Activated CD8-positive, alpha-beta T cell treated with anti-CD3 and anti-CD28 coated beads, Interleukin-2, amount 10 ng/mL, durations not matched to agents 7 days and 5 days (primary cell): ENCODE data around the gene PTGS1. TPM values are rescaled to one million over a fixed set of nuclear protein-coding genes. Genes with fewer than 3 reads are reported as not detected.
"Not testable (repeated sequence)": the region's sequence is repeated elsewhere in the genome, so short reads cannot be mapped to it uniquely, and the experiment has no call there.

Experiments used
- ATAC-seq: fragments of 150-1000 bp; cut with Tn5 transposase; one replicate; pipeline ENCODE4 v1.10.0; 2021; ENCODE audit warnings: moderate library complexity
- CTCF ChIA-PET: fragments of 350-600 bp; sonication (Branson Sonifier 250); formaldehyde crosslinking; loops from one replicate; lab custom pipeline; 2021; ENCODE audit warnings: antibody characterized with exemption; lab: Charles Lee
- POLR2A ChIA-PET: fragments of 350-600 bp; sonication (Branson Sonifier 250); formaldehyde crosslinking; loops from one replicate; lab custom pipeline; 2021; ENCODE audit warnings: antibody characterized with exemption; lab: Charles Lee
- DNase-seq: peaks from one replicate; pipeline ENCODE4 v3.0.0-alpha.2; 2020
- H3K27ac Mint-ChIP-seq: one replicate; pipeline ENCODE4 v1.8.0; 2021; ENCODE audit warnings: mild to moderate bottlenecking, mixed read lengths
- H3K27me3 Mint-ChIP-seq: one replicate; pipeline ENCODE4 v1.8.0; 2021; ENCODE audit warnings: low read depth, mixed read lengths
- H3K36me3 Mint-ChIP-seq: one replicate; pipeline ENCODE4 v1.8.0; 2021; ENCODE audit warnings: low read depth, mixed read lengths
- H3K4me1 Mint-ChIP-seq: one replicate; pipeline ENCODE4 v1.8.0; 2021; ENCODE audit warnings: low read depth, mixed read lengths
- H3K4me3 Mint-ChIP-seq: one replicate; pipeline ENCODE4 v1.8.0; 2021; ENCODE audit warnings: mild to moderate bottlenecking, mixed read lengths
- H3K9me3 Mint-ChIP-seq: one replicate; pipeline ENCODE4 v1.8.0; 2022; ENCODE audit warnings: mixed read lengths; ENCODE audit not compliant: insufficient read depth
- total RNA-seq, 2 experiments: library from RNA; stranded (reverse); gene quantifications; one replicate each; pipeline ENCODE4 v1.2.3, GENCODE V29; 2021

The PTGS1 gene
- total RNA-seq, 2 experiments from 2014 or later, result 0.26 to 0.37 TPM

- Mint-ChIP-seq H3K9me3 (no peaks in the 10 kb centered on the region), H3K27ac (peak overlapping the region; percentile 72), H3K4me3 (peak overlapping the region; percentile 69), H3K4me1 (peaks cover 28% of the 10 kb centered on the region), H3K36me3 (no peaks in the 10 kb centered on the region), H3K27me3 (peaks cover 13% of the 10 kb centered on the region)
- POLR2A ChIA-PET, result no interaction called here
- DNase-seq (peak; percentile 30), ATAC-seq (no peak)
- CTCF ChIA-PET, result interaction anchor here (0.7 to 6.9 kb wide), 6 partner anchors 20 to 250 kb away, joined by 3 to 241 read pairs (median 14); partner anchors contain the start of genes MRRF and RBM18
Observed at GRCh38 chr9:122347348-122348287, 23.2 kb upstream of the PTGS1 start.

DNA sequence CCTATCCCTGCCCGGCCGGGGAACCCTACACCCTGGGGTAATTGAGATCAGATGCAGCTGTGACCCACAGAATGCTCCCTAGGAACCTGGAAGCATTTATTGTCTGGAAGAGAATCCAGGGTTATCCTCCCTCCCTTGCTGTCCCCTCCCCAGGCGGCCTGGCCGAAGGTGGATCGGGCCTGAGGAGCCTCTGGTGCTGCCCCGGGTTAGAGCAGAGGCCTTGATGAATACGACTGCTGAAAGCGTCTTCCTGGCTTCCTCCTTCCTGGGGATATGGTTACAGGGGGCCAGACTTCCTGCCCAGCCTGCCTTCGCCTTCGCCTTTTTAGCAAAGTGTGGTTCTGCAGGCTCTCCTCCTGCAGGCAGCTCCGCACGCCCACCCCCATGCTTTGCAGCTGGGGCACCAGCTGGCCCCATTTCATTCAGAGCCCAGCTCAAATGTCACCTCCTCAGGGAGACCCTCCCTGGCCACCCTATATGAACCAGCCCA lies 22.5 kb upstream of the PTGS1 start:
- H3K36me3 Mint-ChIP-seq, result no peaks in the 10 kb centered on the region
- H3K4me1 Mint-ChIP-seq, result peaks cover 28% of the 10 kb centered on the region
- no peak overlapping the region for H3K4me3 Mint-ChIP-seq
- POLR2A ChIA-PET, result interaction anchor here (0.6 kb wide), 1 partner anchor 250 kb away, joined by 3 read pairs; no protein-coding TSS in a partner anchor
- peak overlapping the region; percentile 43 for H3K27ac Mint-ChIP-seq
- H3K9me3 Mint-ChIP-seq, result no peaks in the 10 kb centered on the region
- no peak for DNase-seq
- H3K27me3 Mint-ChIP-seq, result peaks cover 13% of the 10 kb centered on the region
- no peak for ATAC-seq
- CTCF ChIA-PET, result interaction anchor here (0.7 to 6.9 kb wide), 4 partner anchors 21 to 251 kb away, joined by 3 to 241 read pairs (median 81); partner anchors contain the start of genes MRRF and RBM18

DNA sequence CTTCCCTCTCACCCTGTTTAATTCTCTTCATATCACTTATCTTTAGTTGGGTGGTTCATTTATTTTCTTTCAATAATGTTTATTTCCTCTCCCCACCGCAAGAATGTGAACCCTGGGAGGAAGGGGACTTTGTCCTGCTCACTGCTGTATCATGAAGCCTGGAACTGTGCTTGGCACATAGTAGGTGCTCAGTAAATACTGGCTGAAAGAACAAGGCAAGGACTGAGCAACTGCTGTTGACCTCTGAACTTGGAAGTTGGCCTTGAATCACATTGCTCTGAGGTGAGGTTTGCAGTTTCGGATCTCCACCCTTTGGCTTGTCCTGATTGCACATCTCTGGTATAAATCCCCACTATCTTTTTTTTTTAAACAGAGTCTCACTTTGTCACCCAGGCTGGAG lies 22.0 kb upstream of the PTGS1 start:
- Mint-ChIP-seq H3K27ac (peak overlapping the region; percentile 43), H3K36me3 (no peaks in the 10 kb centered on the region), H3K27me3 (peaks cover 12% of the 10 kb centered on the region), H3K9me3 (no peaks in the 10 kb centered on the region), H3K4me3 (no peak overlapping the region), H3K4me1 (peaks cover 28% of the 10 kb centered on the region)
- no peak for ATAC-seq
- ChIA-PET POLR2A (interaction anchor here (0.6 kb wide), 1 partner anchor 251 kb away, joined by 3 read pairs; no protein-coding TSS in a partner anchor), CTCF (interaction anchor here (0.7 to 6.9 kb wide), 4 partner anchors 21 to 251 kb away, joined by 3 to 241 read pairs (median 81); partner anchors contain the start of genes MRRF and RBM18)
- no peak for DNase-seq

DNA sequence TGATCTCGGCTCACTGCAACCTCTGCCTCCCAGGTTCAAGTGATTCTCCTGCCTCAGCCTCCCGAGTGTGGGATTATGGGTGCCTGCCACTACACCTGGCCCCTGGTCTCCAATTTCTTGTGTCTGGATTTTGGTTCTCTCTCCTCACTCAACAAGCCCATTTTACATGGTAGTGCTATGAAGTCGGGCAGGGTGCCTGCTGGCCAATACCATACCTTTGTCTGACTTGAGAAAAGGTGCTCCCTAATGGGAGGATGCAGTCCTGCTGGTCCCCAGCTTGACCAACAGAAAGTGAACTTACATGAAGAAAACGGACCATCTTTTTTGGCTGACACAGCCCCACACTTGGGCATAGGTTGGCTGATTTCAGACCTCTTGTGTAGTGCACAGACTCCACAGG lies 21.6 kb upstream of the PTGS1 start:
- H3K9me3 Mint-ChIP-seq, result no peaks in the 10 kb centered on the region
- H3K4me3 Mint-ChIP-seq, result no peak overlapping the region
- H3K36me3 Mint-ChIP-seq, result no peaks in the 10 kb centered on the region
- peaks cover 10% of the 10 kb centered on the region for H3K27me3 Mint-ChIP-seq
- peaks cover 28% of the 10 kb centered on the region for H3K4me1 Mint-ChIP-seq
- ATAC-seq (no peak), DNase-seq (no peak)
- CTCF ChIA-PET, result interaction anchor here (1.7 to 6.9 kb wide), 7 partner anchors 9 to 252 kb away, joined by 5 to 241 read pairs (median 15); partner anchors contain the start of genes MRRF and RBM18
- peak overlapping the region; percentile 43 for H3K27ac Mint-ChIP-seq
- POLR2A ChIA-PET, result no interaction called here

DNA sequence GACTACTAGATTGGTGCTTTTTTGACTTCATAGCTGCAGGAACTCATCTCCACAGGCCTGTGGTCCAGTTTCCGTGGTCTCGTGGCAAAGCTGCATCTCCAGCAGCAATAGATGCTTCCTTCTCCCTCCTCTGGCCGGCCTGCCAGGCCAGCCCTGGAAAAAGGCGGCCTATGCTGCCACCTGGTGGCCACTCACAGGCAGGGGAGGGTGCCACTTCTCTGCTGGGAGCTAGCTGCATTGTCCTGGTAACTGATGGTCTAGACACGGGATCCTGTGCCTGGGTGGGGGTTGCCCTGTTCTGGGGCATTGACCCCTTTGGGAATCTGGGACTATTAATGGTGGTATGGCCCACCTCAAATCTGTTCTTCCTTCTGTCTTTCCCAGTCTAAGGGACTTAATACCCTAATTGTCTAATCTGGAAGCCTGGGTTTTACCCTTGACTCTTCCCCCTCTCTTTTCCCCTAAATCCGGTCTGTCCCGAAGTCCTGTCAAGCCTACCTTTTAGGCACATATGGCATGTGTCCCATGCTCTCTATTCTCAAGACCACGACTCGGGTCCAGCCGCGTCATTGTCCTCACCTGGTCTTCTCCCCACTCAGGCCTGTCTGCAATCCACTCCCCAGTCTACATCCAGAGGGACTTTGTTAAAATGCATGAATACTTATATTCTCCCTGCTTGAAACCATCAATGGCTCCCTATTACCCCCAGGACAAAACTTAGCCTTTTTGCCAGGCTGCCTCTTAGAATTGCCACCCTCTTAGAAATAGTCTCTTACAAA lies 20.1 kb upstream of the PTGS1 start:
- DNase-seq (peak; percentile 86), ATAC-seq (peak; percentile 90)
- H3K27me3 Mint-ChIP-seq, result peaks cover 7% of the 10 kb centered on the region
- no peaks in the 10 kb centered on the region for H3K9me3 Mint-ChIP-seq
- H3K27ac Mint-ChIP-seq, result no peak overlapping the region
- no peak overlapping the region for H3K4me3 Mint-ChIP-seq
- peaks cover 28% of the 10 kb centered on the region for H3K4me1 Mint-ChIP-seq
- ChIA-PET POLR2A (no interaction called here), CTCF (interaction anchor here (0.7 to 6.9 kb wide), 43 partner anchors 11 to 484 kb away, joined by 3 to 241 read pairs (median 3); partner anchors contain the start of genes MRRF and RBM18)
- no peaks in the 10 kb centered on the region for H3K36me3 Mint-ChIP-seq

- no peaks in the 10 kb centered on the region for H3K9me3 Mint-ChIP-seq
- POLR2A ChIA-PET, result interaction anchor here (0.7 kb wide), 1 partner anchor 65 kb away, joined by 3 read pairs; no protein-coding TSS in a partner anchor
- peaks cover 6% of the 10 kb centered on the region for H3K4me1 Mint-ChIP-seq
- peaks cover 14% of the 10 kb centered on the region for H3K27me3 Mint-ChIP-seq
- CTCF ChIA-PET, result interaction anchor here (0.8 to 1.7 kb wide), 2 partner anchors 230 to 232 kb away, joined by 4 to 6 read pairs; no protein-coding TSS in a partner anchor
- no peak for DNase-seq
- no peaks in the 10 kb centered on the region for H3K36me3 Mint-ChIP-seq
- no peak for ATAC-seq
- no peak overlapping the region for H3K4me3 Mint-ChIP-seq
- no peak overlapping the region for H3K27ac Mint-ChIP-seq
Observed at GRCh38 chr9:122354536-122355199, 16.2 kb upstream of the PTGS1 start.

DNA sequence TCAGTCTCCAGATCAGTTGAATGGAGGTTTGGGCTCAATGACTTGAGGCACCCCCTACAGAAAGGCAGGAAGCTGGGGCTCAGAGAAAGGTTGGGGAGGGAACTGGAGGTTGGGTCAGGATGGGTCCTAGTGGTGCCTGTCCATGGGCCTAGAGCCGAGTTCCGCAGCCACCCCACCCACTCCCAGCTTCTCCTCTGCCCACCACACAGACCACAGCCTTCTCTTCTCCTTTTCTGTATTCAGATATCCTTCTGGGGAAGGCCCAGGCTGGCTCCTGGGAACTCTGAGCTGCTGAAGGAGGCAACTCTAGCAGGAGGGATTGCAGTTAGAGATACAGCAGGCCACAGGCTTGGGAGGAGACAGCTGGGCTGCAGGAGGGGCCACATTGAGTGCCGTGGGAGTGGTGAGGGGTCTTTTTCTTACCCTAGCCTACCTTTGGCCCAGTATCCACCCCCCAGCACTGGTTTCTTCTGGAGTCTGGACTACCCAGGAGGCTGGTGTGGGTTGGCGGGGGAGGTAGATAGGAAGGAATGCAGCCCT lies 15.4 kb upstream of the PTGS1 start:
- H3K4me3 Mint-ChIP-seq, result no peak overlapping the region
- H3K4me1 Mint-ChIP-seq, result peaks cover 4% of the 10 kb centered on the region
- no peak for DNase-seq
- no peaks in the 10 kb centered on the region for H3K36me3 Mint-ChIP-seq
- ChIA-PET CTCF (interaction anchor here (1.7 kb wide), 1 partner anchor 231 kb away, joined by 6 read pairs; no protein-coding TSS in a partner anchor), POLR2A (no interaction called here)
- no peak overlapping the region for H3K27ac Mint-ChIP-seq
- no peaks in the 10 kb centered on the region for H3K9me3 Mint-ChIP-seq
- ATAC-seq, result no peak
- peaks cover 14% of the 10 kb centered on the region for H3K27me3 Mint-ChIP-seq

- ChIA-PET CTCF (interaction anchor here (1.0 kb wide), 1 partner anchor 11 kb away, joined by 3 read pairs; no protein-coding TSS in a partner anchor), POLR2A (no interaction called here)
- Mint-ChIP-seq H3K4me1 (peaks cover 15% of the 10 kb centered on the region), H3K27ac (no peak overlapping the region), H3K27me3 (peaks cover 14% of the 10 kb centered on the region), H3K4me3 (no peak overlapping the region), H3K9me3 (no peaks in the 10 kb centered on the region), H3K36me3 (no peaks in the 10 kb centered on the region)
- ATAC-seq (no peak), DNase-seq (no peak)
Observed at GRCh38 chr9:122356627-122357026, 14.2 kb upstream of the PTGS1 start.

GRCh38 chr9:122360891-122361290 lies 9.9 kb upstream of the PTGS1 start:
- H3K9me3 Mint-ChIP-seq, result no peaks in the 10 kb centered on the region
- CTCF ChIA-PET, result interaction anchor here (1.1 kb wide), 1 partner anchor 262 kb away, joined by 3 read pairs; no protein-coding TSS in a partner anchor
- H3K27ac Mint-ChIP-seq, result no peak overlapping the region
- ATAC-seq, result peak; percentile 68
- peaks cover 15% of the 10 kb centered on the region for H3K4me1 Mint-ChIP-seq
- DNase-seq, result peak; percentile 47
- peaks cover 14% of the 10 kb centered on the region for H3K27me3 Mint-ChIP-seq
- no peak overlapping the region for H3K4me3 Mint-ChIP-seq
- H3K36me3 Mint-ChIP-seq, result no peaks in the 10 kb centered on the region
- POLR2A ChIA-PET, result no interaction called here

DNA sequence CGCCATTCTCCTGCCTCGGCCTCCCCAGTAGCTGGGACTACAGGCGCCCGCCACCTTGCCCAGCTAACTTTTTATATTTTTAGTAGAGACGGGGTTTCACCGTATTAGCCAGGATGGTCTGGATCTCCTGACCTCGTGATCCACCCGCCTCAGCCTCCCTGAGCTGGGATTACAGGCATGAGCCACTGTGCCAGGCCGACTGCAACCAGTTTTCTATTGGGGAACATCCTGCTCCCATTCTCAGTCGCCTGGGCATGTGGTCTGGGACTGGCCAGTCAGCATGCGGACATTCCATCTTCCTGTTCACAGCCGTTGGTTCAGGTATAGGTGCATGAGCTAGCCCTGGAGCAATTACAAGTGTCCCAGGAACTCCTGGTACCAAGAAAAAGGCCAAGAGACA lies 7.7 kb upstream of the PTGS1 start:
- H3K36me3 Mint-ChIP-seq, H3K27me3 Mint-ChIP-seq, H3K4me3 Mint-ChIP-seq, H3K9me3 Mint-ChIP-seq, H3K27ac Mint-ChIP-seq, POLR2A ChIA-PET, ATAC-seq, DNase-seq: not testable (repeated sequence)
- peaks cover 15% of the 10 kb centered on the region for H3K4me1 Mint-ChIP-seq
- CTCF ChIA-PET, result interaction anchor here (0.9 to 1.5 kb wide), 4 partner anchors 91 to 264 kb away, joined by 3 to 5 read pairs (median 4); no protein-coding TSS in a partner anchor
